HUES6 (cell line): ENCODE results near the gene RNF8.

ENCODE experiments used
- H3K27ac ChIP-seq: 2 replicates; pipeline ENCODE4 v1.7.0; 2013; ENCODE audit warnings: low read depth, mild to moderate bottlenecking, low read length, inconsistent platforms
- H3K27me3 ChIP-seq: 2 replicates; pipeline ENCODE4 v1.6.1; 2013; ENCODE audit warnings: low read length; ENCODE audit not compliant: control insufficient read depth, insufficient read depth
- H3K36me3 ChIP-seq: 2 replicates; pipeline ENCODE4 v1.6.1; 2013; ENCODE audit warnings: low read length; ENCODE audit not compliant: control insufficient read depth, insufficient read depth
- H3K4me1 ChIP-seq: 2 replicates; pipeline ENCODE4 v1.6.1; 2013; ENCODE audit warnings: low read length; ENCODE audit not compliant: control insufficient read depth, insufficient read depth
- H3K4me3 ChIP-seq: 2 replicates; pipeline ENCODE4 v1.5.1; 2013; ENCODE audit warnings: low read depth, low read length
- H3K9ac ChIP-seq: one replicate; pipeline ENCODE4 v1.6.1; 2013; ENCODE audit warnings: mild to moderate bottlenecking, low read length
- H3K9me3 ChIP-seq: 2 replicates; pipeline ENCODE4 v1.6.1; 2013; ENCODE audit warnings: low read depth, low read length; ENCODE audit not compliant: control insufficient read depth, insufficient read depth

Gene RNF8

GRCh38 chr6:37365791-37366190 lies 12.0 kb downstream of the RNF8 start:
- H3K4me1 ChIP-seq: no peaks in the 10 kb centered on the region
- peaks cover 65% of the 10 kb centered on the region for H3K36me3 ChIP-seq
- no peak overlapping the region for H3K4me3 ChIP-seq

GRCh38 chr6:37366910-37367309 lies 13.1 kb downstream of the RNF8 start:
- peaks cover 65% of the 10 kb centered on the region for H3K36me3 ChIP-seq
- no peak overlapping the region for H3K4me3 ChIP-seq
- H3K9me3 ChIP-seq: no peaks in the 10 kb centered on the region
- no peak overlapping the region for H3K9ac ChIP-seq
- no peaks in the 10 kb centered on the region for H3K27me3 ChIP-seq
- no peak overlapping the region for H3K27ac ChIP-seq
- H3K4me1 ChIP-seq: no peaks in the 10 kb centered on the region

More at GRCh38 chr6:37365791-37366190, 12.0 kb downstream of the RNF8 start:
- Histone ChIP-seq H3K9ac (no peak overlapping the region), H3K27ac (no peak overlapping the region), H3K27me3 (no peaks in the 10 kb centered on the region), H3K9me3 (no peaks in the 10 kb centered on the region)

- H3K36me3 ChIP-seq: peaks cover 61% of the 10 kb centered on the region
Observed at GRCh38 chr6:37368961-37369320, 15.2 kb downstream of the RNF8 start.

GRCh38 chr6:37369321-37370201 lies 15.8 kb downstream of the RNF8 start:
- Histone ChIP-seq H3K4me1 (no peaks in the 10 kb centered on the region), H3K36me3 (peaks cover 61% of the 10 kb centered on the region), H3K9ac (no peak overlapping the region), H3K27me3 (no peaks in the 10 kb centered on the region), H3K27ac (no peak overlapping the region), H3K4me3 (no peak overlapping the region), H3K9me3 (no peaks in the 10 kb centered on the region)

More at GRCh38 chr6:37368961-37369320, 15.2 kb downstream of the RNF8 start:
- Histone ChIP-seq H3K4me3 (no peak overlapping the region), H3K4me1 (no peaks in the 10 kb centered on the region), H3K9ac (no peak overlapping the region), H3K27ac (no peak overlapping the region), H3K9me3 (no peaks in the 10 kb centered on the region), H3K27me3 (no peaks in the 10 kb centered on the region)

GRCh38 chr6:37371154-37372083 lies 17.6 kb downstream of the RNF8 start:
- no peak overlapping the region for H3K27ac ChIP-seq
- no peak overlapping the region for H3K9ac ChIP-seq
- no peaks in the 10 kb centered on the region for H3K27me3 ChIP-seq
- no peaks in the 10 kb centered on the region for H3K9me3 ChIP-seq
- H3K4me1 ChIP-seq: no peaks in the 10 kb centered on the region
- H3K4me3 ChIP-seq: no peak overlapping the region
- H3K36me3 ChIP-seq: peaks cover 78% of the 10 kb centered on the region

GRCh38 chr6:37372116-37372515 lies 18.3 kb downstream of the RNF8 start:
- Histone ChIP-seq H3K9ac (no peak overlapping the region), H3K27me3 (no peaks in the 10 kb centered on the region), H3K4me1 (no peaks in the 10 kb centered on the region), H3K4me3 (no peak overlapping the region), H3K27ac (no peak overlapping the region), H3K36me3 (peaks cover 80% of the 10 kb centered on the region), H3K9me3 (no peaks in the 10 kb centered on the region)

GRCh38 chr6:37373822-37374471 lies 20.2 kb downstream of the RNF8 start:
- no peaks in the 10 kb centered on the region for H3K4me1 ChIP-seq
- no peak overlapping the region for H3K4me3 ChIP-seq
- H3K27me3 ChIP-seq: no peaks in the 10 kb centered on the region
- H3K27ac ChIP-seq: no peak overlapping the region
- H3K36me3 ChIP-seq: peaks cover 80% of the 10 kb centered on the region
- H3K9me3 ChIP-seq: no peaks in the 10 kb centered on the region
- H3K9ac ChIP-seq: no peak overlapping the region

GRCh38 chr6:37375376-37375775 lies 21.6 kb downstream of the RNF8 start:
- Histone ChIP-seq H3K36me3 (peaks cover 73% of the 10 kb centered on the region), H3K9ac (no peak overlapping the region)

GRCh38 chr6:37376078-37376743 lies 22.4 kb downstream of the RNF8 start:
- Histone ChIP-seq H3K27me3 (no peaks in the 10 kb centered on the region), H3K4me1 (no peaks in the 10 kb centered on the region), H3K9ac (no peak overlapping the region), H3K36me3 (peaks cover 69% of the 10 kb centered on the region), H3K4me3 (no peak overlapping the region), H3K27ac (no peak overlapping the region), H3K9me3 (no peaks in the 10 kb centered on the region)

More at GRCh38 chr6:37375376-37375775, 21.6 kb downstream of the RNF8 start:
- H3K4me3 ChIP-seq: no peak overlapping the region
- no peaks in the 10 kb centered on the region for H3K9me3 ChIP-seq
- no peak overlapping the region for H3K27ac ChIP-seq
- no peaks in the 10 kb centered on the region for H3K4me1 ChIP-seq
- no peaks in the 10 kb centered on the region for H3K27me3 ChIP-seq

- Histone ChIP-seq H3K9ac (no peak overlapping the region), H3K27me3 (no peaks in the 10 kb centered on the region), H3K4me1 (no peaks in the 10 kb centered on the region), H3K36me3 (peaks cover 61% of the 10 kb centered on the region), H3K4me3 (no peak overlapping the region), H3K9me3 (no peaks in the 10 kb centered on the region), H3K27ac (no peak overlapping the region)
Observed at GRCh38 chr6:37381579-37381978, 27.8 kb downstream of the RNF8 start.
